ENCODE data around the gene SOD3.

SOD3 gene

GRCh38 chr4:24840826-24841543 lies 45.6 kb downstream of the SOD3 start:
- no peak for DNase-seq (ENCODE audit: extremely low read depth in 1 of 2, low read depth in 1 of 2)

DNA sequence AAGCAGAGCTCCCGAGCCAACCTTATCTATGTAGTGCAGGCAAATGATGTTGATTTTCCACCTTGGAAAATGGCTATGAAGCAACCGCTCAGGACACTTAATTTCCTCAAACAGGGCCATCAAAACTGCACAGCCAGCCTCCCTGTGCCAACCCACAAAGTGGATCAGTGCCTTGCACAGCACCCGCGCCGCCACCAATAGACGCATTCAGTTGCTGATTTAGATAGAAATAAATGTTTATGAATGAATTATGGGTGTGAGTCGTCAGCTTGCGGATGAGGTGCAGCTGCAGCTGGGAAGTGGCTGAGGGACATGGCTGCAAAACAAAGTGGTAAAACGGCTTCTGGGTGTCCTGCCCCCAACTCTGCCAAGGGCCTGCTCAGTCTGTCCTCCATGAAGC lies 47.0 kb downstream of the SOD3 start:
- no peak for DNase-seq (ENCODE audit: extremely low read depth in 1 of 2, low read depth in 1 of 2)

DNA sequence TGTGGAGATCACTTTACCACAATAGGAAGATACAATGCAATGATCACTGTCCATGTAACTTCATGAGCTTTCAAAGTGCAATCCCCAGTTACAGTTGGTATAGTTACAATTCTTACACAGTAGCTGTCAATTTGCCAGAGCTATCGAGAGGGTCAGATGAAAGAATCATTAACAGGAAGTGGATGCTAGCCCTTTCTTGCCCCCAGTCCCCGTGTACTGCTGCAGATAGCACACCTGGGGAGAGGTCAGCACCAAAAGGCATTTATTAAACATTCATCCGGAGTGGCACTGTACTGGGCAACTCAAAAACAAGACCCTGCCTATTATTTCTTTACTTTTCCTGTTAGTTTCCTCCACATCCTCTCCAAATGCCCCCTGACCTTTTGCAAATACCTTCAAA lies 47.7 kb downstream of the SOD3 start:
- DNase-seq (ENCODE audit: extremely low read depth in 1 of 2, low read depth in 1 of 2): no peak

DNA sequence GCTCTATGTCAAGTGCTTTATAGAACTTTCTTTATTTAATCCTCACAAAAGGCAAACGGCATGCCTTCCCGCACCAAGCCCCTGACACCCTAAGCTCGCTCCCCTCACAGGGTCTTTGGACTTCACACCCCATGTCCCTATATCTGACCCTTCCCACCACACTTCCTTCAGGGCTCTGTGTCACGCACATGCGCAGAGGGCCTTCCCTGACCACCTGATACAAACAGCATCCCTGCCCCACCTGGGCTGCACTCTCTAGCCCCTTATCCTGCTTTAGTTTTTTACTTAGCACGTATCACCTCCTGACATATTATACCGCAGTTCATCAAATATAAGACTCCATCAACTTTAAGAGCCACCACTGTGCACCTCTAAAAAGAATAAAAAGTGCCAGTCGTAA lies 49.8 kb downstream of the SOD3 start:
- DNase-seq (ENCODE audit: extremely low read depth in 1 of 2, low read depth in 1 of 2): no peak

DNA sequence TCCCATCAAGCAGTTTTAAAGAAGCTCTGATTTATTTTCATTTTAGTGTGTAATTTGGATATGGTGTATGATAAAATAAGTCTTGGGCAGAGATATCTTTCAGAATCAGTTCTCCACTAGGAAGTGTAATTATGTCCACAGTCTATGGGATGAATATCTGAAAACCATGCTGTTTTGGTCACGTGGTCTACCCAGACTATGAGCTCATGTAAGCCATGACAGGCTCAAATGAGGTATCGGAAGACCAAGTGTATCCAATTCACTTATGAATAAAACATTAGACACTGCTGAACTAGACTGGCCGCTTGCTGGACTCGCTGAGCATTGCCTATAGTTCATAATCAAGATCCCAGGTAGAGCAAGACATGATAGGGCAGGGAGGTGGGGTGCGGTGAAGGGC lies 50.5 kb downstream of the SOD3 start:
- no peak for DNase-seq (ENCODE audit: extremely low read depth in 1 of 2, low read depth in 1 of 2)

- no peak for DNase-seq (ENCODE audit: extremely low read depth in 1 of 2, low read depth in 1 of 2)
Observed at GRCh38 chr4:24846716-24847115, 51.3 kb downstream of the SOD3 start.

DNA sequence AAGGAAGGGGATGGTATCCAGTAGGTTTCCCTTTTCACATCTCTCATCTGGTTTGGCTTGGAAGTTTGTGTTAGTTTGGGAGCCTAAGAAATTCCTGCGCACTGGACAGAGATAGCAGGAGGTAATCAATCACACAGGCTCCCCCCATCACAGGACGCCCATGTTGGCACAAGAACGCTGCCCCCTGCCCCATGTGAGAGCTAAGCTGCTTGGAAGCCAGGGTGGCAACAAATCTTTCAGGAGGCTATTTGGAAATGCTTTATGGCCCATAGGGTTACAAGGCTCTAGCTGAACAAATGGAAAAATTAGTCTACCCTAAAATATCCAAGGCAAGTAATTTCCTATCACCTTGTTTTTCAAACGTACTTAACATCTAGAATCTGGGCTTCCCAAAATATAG lies 54.0 kb downstream of the SOD3 start:
- DNase-seq (ENCODE audit: extremely low read depth in 1 of 2, low read depth in 1 of 2): no peak

- no peak for DNase-seq (ENCODE audit: extremely low read depth in 1 of 2, low read depth in 1 of 2)
Observed at GRCh38 chr4:24849756-24850155, 54.4 kb downstream of the SOD3 start.
